Activated naive CD4-positive, alpha-beta T cell treated with anti-CD3 and anti-CD28 coated beads for 36 hours (primary cell): ENCODE results near the gene PLA2R1. TPM values are rescaled to one million over a fixed set of nuclear protein-coding genes. Genes with fewer than 3 reads are reported as not detected.

Experiments
- CTCF ChIA-PET: fragments of 350-600 bp; sonication (Branson Sonifier 250); formaldehyde crosslinking; loops from one replicate; lab custom pipeline; 2021; ENCODE audit warnings: antibody characterized with exemption; lab: Charles Lee
- DNase-seq: peaks from one replicate; pipeline ENCODE4 v3.0.0-alpha.2; 2020
- H3K27ac Mint-ChIP-seq: one replicate; pipeline ENCODE4 v1.8.0; 2021; ENCODE audit warnings: mild to moderate bottlenecking, mixed read lengths
- H3K27me3 Mint-ChIP-seq: one replicate; pipeline ENCODE4 v1.8.0; 2021; ENCODE audit warnings: low read depth, mixed read lengths
- H3K36me3 Mint-ChIP-seq: one replicate; pipeline ENCODE4 v1.8.0; 2021; ENCODE audit warnings: low read depth, mixed read lengths
- H3K4me1 Mint-ChIP-seq: one replicate; pipeline ENCODE4 v1.8.0; 2021; ENCODE audit warnings: low read depth, mixed read lengths
- H3K4me3 Mint-ChIP-seq: one replicate; pipeline ENCODE4 v1.8.0; 2021; ENCODE audit warnings: mild to moderate bottlenecking, moderate library complexity, mixed read lengths
- H3K9me3 Mint-ChIP-seq: one replicate; pipeline ENCODE4 v1.8.0; 2021; ENCODE audit warnings: mixed read lengths
- intact Hi-C: fragments of 100-400 bp; cut with micrococcal nuclease; formaldehyde crosslinking; loops from one replicate; pipeline ENCODE4 v1.15.1; 2023
- total RNA-seq, 2 experiments: library from RNA; stranded (reverse); gene quantifications; one replicate each; pipeline ENCODE4 v1.2.3, GENCODE V29; 2021

PLA2R1 gene
- total RNA-seq, 2 experiments from 2014 or later, result not detected

- H3K36me3 Mint-ChIP-seq, result no peaks in the 10 kb centered on the region
- DNase-seq, result no peak
- no peaks in the 10 kb centered on the region for H3K9me3 Mint-ChIP-seq
- CTCF ChIA-PET, result interaction anchor here (0.6 to 2.0 kb wide), 2 partner anchors 20 to 850 kb away, joined by 3 to 6 read pairs; no protein-coding TSS in a partner anchor
- H3K4me1 Mint-ChIP-seq, result peaks cover 3% of the 10 kb centered on the region
- no peak overlapping the region for H3K4me3 Mint-ChIP-seq
- H3K27me3 Mint-ChIP-seq, result peaks cover 5% of the 10 kb centered on the region
- intact Hi-C loops, result loop anchor here (5.0 kb wide), 2 partner anchors 184 to 384 kb away; no protein-coding TSS in a partner anchor
- H3K27ac Mint-ChIP-seq, result no peak overlapping the region
These were observed 120.7 kb downstream of the PLA2R1 start for GRCh38 chr2:159941729-159942128.

DNA sequence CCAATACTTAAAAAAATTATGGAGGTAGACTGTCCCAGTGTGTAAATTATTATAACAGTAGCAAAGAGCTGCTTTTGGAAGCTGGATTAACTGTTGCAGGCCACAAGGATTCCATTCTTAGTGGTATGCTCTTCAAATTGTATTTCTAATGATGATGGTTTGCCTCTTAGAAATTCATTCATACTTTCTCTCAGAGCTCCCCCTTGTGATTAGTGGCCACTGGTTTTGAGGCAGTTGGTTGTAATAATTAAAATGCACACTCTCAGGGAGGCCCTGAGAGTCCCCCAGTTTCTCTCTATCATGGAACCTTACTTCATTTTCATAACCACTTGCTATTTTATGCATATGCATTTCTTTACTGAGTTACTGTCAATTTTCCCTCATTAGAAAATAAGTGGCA, 122.5 kb downstream of the PLA2R1 start:
- no peak for DNase-seq
- Mint-ChIP-seq H3K27me3 (peaks cover 5% of the 10 kb centered on the region), H3K9me3 (no peaks in the 10 kb centered on the region), H3K36me3 (no peaks in the 10 kb centered on the region), H3K4me3 (no peak overlapping the region), H3K27ac (no peak overlapping the region), H3K4me1 (peaks cover 6% of the 10 kb centered on the region)
- CTCF ChIA-PET, result interaction anchor here (0.8 to 1.5 kb wide), 6 partner anchors 28 to 183 kb away, joined by 3 to 6 read pairs (median 3); no protein-coding TSS in a partner anchor
- intact Hi-C loops, result loop anchor here (5.0 kb wide), 2 partner anchors 183 to 383 kb away; no protein-coding TSS in a partner anchor

DNA sequence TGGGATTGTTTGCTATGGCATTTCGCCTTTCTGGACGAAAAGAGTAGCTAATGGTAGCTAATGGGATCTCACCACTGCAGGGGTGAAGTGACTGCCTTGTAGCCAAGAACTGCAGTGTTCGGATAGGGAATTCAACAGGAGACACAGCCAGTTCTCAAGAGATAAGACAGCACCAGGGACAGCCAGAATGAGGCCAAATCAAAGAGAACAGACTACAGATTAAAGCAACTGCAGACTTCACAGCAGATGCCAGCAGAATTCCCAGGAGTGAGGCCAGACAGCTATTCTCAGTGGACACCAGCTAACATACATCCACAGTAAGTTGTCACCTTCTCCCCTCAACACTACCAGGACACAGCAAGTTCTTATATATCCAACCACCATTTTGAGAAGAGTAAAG, 124.0 kb downstream of the PLA2R1 start:
- no peak overlapping the region for H3K27ac Mint-ChIP-seq
- CTCF ChIA-PET, result interaction anchor here (0.5 to 1.5 kb wide), 4 partner anchors 29 to 171 kb away, joined by 3 to 4 read pairs (median 3); no protein-coding TSS in a partner anchor
- no peak overlapping the region for H3K4me3 Mint-ChIP-seq
- intact Hi-C loops, result no loop called here
- H3K27me3 Mint-ChIP-seq, result peaks cover 2% of the 10 kb centered on the region
- no peaks in the 10 kb centered on the region for H3K9me3 Mint-ChIP-seq
- no peaks in the 10 kb centered on the region for H3K36me3 Mint-ChIP-seq
- peaks cover 3% of the 10 kb centered on the region for H3K4me1 Mint-ChIP-seq
- no peak for DNase-seq

DNA sequence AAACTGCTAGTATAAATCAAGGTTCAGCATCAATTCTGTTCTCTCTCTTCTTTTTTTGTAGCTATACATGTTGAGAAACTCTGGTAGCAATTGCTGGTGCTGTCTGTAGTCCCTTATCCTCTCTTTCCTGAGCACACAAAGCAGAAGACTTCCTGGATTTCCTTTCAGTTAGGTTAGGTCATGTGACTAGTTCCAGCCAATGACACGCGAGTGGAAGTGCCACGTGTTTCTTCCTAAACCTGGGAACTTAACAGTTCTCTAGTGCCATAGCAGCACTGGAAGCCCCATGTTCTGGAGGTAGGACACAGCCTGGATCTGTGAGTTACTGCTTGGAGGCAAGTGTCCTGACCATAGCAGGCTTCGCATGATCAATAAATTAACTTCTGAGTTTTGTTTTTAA, 125.9 kb downstream of the PLA2R1 start:
- Mint-ChIP-seq H3K4me1 (peaks cover 3% of the 10 kb centered on the region), H3K27me3 (no peaks in the 10 kb centered on the region), H3K27ac (no peak overlapping the region), H3K9me3 (no peaks in the 10 kb centered on the region), H3K4me3 (no peak overlapping the region), H3K36me3 (no peaks in the 10 kb centered on the region)
- CTCF ChIA-PET, result interaction anchor here (0.6 kb wide), 1 partner anchor 627 kb away, joined by 3 read pairs; no protein-coding TSS in a partner anchor
- intact Hi-C loops, result loop anchor here (2.0 kb wide), 1 partner anchor 16 kb away; no protein-coding TSS in a partner anchor
- DNase-seq, result no peak

DNA sequence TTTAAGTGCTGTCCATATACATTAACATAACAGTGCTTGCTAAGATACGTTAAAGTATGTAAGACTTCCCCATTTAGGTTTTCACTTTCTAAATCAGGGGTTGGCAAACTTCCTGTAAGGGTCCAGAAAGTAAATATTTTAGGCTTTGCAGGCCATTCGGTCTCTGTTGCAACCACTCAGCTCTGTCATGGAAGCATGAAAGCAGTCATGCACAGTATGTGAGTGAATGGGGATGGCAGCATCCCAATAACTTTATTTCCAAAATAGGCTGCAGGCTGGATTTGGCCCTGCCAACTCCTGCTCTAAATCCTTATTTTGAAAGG, 128.7 kb downstream of the PLA2R1 start:
- Mint-ChIP-seq H3K36me3 (no peaks in the 10 kb centered on the region), H3K9me3 (no peaks in the 10 kb centered on the region), H3K4me1 (peaks cover 3% of the 10 kb centered on the region), H3K4me3 (no peak overlapping the region), H3K27ac (no peak overlapping the region), H3K27me3 (no peaks in the 10 kb centered on the region)
- intact Hi-C loops, result no loop called here
- CTCF ChIA-PET, result no interaction called here
- DNase-seq, result no peak

- intact Hi-C loops, result no loop called here
- no peak overlapping the region for H3K4me3 Mint-ChIP-seq
- no peaks in the 10 kb centered on the region for H3K36me3 Mint-ChIP-seq
- DNase-seq, result no peak
- no peaks in the 10 kb centered on the region for H3K27me3 Mint-ChIP-seq
- no peaks in the 10 kb centered on the region for H3K9me3 Mint-ChIP-seq
- no peak overlapping the region for H3K27ac Mint-ChIP-seq
- H3K4me1 Mint-ChIP-seq, result peaks cover 3% of the 10 kb centered on the region
- CTCF ChIA-PET, result no interaction called here
These were observed 129.2 kb downstream of the PLA2R1 start for GRCh38 chr2:159933040-159933726.

DNA sequence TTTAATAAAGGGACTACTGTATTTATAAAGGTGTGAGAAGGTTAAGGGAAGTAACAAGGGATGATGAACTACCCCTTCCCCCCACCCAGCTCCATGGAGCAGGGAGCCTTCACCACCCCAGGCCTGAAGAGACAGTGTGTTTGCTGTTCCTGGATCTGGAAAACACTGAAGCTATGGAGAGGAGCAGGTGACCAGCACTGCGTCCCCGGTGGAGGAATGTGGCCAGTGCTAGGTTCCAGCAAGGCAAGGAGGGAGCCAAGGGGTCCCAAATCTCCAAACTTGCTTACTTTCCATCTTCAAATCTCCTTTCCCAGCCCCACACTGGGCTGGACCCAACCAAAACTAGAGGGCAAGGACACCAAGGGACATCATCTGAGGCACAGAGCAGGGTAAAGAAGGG, 135.7 kb downstream of the PLA2R1 start:
- CTCF ChIA-PET, result interaction anchor here (0.7 kb wide), 1 partner anchor 23 kb away, joined by 3 read pairs; no protein-coding TSS in a partner anchor
- peaks cover 18% of the 10 kb centered on the region for H3K27me3 Mint-ChIP-seq
- no peaks in the 10 kb centered on the region for H3K36me3 Mint-ChIP-seq
- no peak for DNase-seq
- no peaks in the 10 kb centered on the region for H3K9me3 Mint-ChIP-seq
- intact Hi-C loops, result no loop called here
- peaks cover 9% of the 10 kb centered on the region for H3K4me1 Mint-ChIP-seq
- no peak overlapping the region for H3K27ac Mint-ChIP-seq
- no peak overlapping the region for H3K4me3 Mint-ChIP-seq

DNA sequence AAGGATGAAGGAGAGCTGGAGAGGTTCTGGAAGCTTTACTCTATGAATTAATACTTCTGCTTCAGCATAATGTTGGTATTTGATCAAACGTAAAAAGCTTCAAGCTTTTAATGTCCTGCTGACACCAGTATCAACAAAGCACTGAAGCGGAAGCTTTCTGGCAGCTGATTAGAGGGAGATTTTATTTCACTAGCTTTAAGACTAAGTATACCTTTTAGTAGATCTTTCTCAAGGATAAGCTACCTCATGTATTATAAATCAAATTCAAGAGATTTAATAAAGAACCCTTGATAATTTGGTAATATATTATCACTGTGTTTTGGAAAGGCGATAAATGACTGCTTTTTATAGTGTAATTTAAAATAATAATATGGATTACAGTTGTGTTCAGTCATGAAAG, 136.4 kb downstream of the PLA2R1 start:
- Mint-ChIP-seq H3K27me3 (peaks cover 18% of the 10 kb centered on the region), H3K27ac (no peak overlapping the region), H3K9me3 (no peaks in the 10 kb centered on the region), H3K4me1 (peaks cover 16% of the 10 kb centered on the region), H3K4me3 (no peak overlapping the region), H3K36me3 (no peaks in the 10 kb centered on the region)
- no peak for DNase-seq
- intact Hi-C loops, result no loop called here
- CTCF ChIA-PET, result interaction anchor here (0.5 to 0.7 kb wide), 2 partner anchors 22 to 766 kb away, joined by 3 to 5 read pairs; no protein-coding TSS in a partner anchor

GRCh38 chr2:159922563-159922962, 139.9 kb downstream of the PLA2R1 start:
- CTCF ChIA-PET, result interaction anchor here (1.2 to 4.6 kb wide), 7 partner anchors 11 to 63 kb away, joined by 3 to 30 read pairs (median 4); no protein-coding TSS in a partner anchor
- DNase-seq, result no peak
- Mint-ChIP-seq H3K9me3 (no peaks in the 10 kb centered on the region), H3K4me3 (no peak overlapping the region), H3K27me3 (peaks cover 27% of the 10 kb centered on the region), H3K27ac (no peak overlapping the region), H3K36me3 (no peaks in the 10 kb centered on the region), H3K4me1 (peaks cover 22% of the 10 kb centered on the region)
- intact Hi-C loops, result no loop called here

GRCh38 chr2:159921752-159922404, 140.5 kb downstream of the PLA2R1 start:
- Mint-ChIP-seq H3K27me3 (peaks cover 27% of the 10 kb centered on the region), H3K4me1 (peaks cover 22% of the 10 kb centered on the region), H3K36me3 (no peaks in the 10 kb centered on the region), H3K4me3 (no peak overlapping the region), H3K27ac (no peak overlapping the region), H3K9me3 (no peaks in the 10 kb centered on the region)
- CTCF ChIA-PET, result interaction anchor here (0.5 to 4.6 kb wide), 16 partner anchors 9 to 148 kb away, joined by 3 to 30 read pairs (median 3); no protein-coding TSS in a partner anchor
- peak; percentile 92 for DNase-seq
- intact Hi-C loops, result loop anchor here (1.0 to 2.0 kb wide), 4 partner anchors 15 to 631 kb away; no protein-coding TSS in a partner anchor

- DNase-seq, result no peak
- H3K9me3 Mint-ChIP-seq, result no peaks in the 10 kb centered on the region
- no peak overlapping the region for H3K4me3 Mint-ChIP-seq
- H3K27me3 Mint-ChIP-seq, result peaks cover 13% of the 10 kb centered on the region
- H3K27ac Mint-ChIP-seq, result no peak overlapping the region
- no peaks in the 10 kb centered on the region for H3K36me3 Mint-ChIP-seq
- CTCF ChIA-PET, result no interaction called here
- peaks cover 12% of the 10 kb centered on the region for H3K4me1 Mint-ChIP-seq
- intact Hi-C loops, result no loop called here
These were observed 145.9 kb downstream of the PLA2R1 start for GRCh38 chr2:159916511-159916910.

- Mint-ChIP-seq H3K9me3 (no peaks in the 10 kb centered on the region), H3K4me1 (peaks cover 13% of the 10 kb centered on the region), H3K4me3 (no peak overlapping the region), H3K27ac (no peak overlapping the region), H3K36me3 (no peaks in the 10 kb centered on the region), H3K27me3 (peaks cover 8% of the 10 kb centered on the region)
- no peak for DNase-seq
- intact Hi-C loops, result no loop called here
- CTCF ChIA-PET, result no interaction called here
These were observed 148.5 kb downstream of the PLA2R1 start for GRCh38 chr2:159913900-159914299.
